Bronchial epithelial cell (primary cell): ENCODE data around the gene ACSL3. TPM values are rescaled to one million over a fixed set of nuclear protein-coding genes. Genes with fewer than 3 reads are reported as not detected.

Experiments
- DNase-seq: peaks from one replicate; pipeline ENCODE4 v3.0.0-alpha.2; 2010; ENCODE audit warnings: low read depth
- FAIRE-seq: peaks from 2 replicates; lab custom pipeline; 2011; peaks lifted over from hg19 to GRCh38; lab: Jason Lieb, UNC
- H3K27me3 ChIP-seq: 2 replicates; pipeline ENCODE4 v1.5.1; 2011; ENCODE audit warnings: low read length; ENCODE audit not compliant: control insufficient read depth, insufficient read depth
- H3K36me3 ChIP-seq: 2 replicates; pipeline ENCODE4 v1.5.1; 2011; ENCODE audit warnings: low read length; ENCODE audit not compliant: control insufficient read depth, insufficient read depth
- H3K4me3 ChIP-seq: 2 replicates; pipeline ENCODE4 v1.5.1; 2011; ENCODE audit warnings: mild to moderate bottlenecking, low read depth, low read length, control low read depth
- total RNA-seq: library from RNA; depleted of rRNA; stranded (reverse); fragments of >200 nt; gene quantifications from 2 replicates; pipeline ENCODE4 v1.2.1, GENCODE V29; 2014
- TF ChIP-seq, protein P1 (sequence below): IDR thresholded peaks from 2 replicates; pipeline ENCODE4 v1.5.1; 2011; ENCODE audit warnings: mild to moderate bottlenecking, moderate library complexity, low read length, control low read depth, inconsistent platforms; ENCODE audit not compliant: insufficient read depth, severe bottlenecking

Gene ACSL3
- total RNA-seq, 1 donor from 2014 or later = 269 TPM

DNA sequence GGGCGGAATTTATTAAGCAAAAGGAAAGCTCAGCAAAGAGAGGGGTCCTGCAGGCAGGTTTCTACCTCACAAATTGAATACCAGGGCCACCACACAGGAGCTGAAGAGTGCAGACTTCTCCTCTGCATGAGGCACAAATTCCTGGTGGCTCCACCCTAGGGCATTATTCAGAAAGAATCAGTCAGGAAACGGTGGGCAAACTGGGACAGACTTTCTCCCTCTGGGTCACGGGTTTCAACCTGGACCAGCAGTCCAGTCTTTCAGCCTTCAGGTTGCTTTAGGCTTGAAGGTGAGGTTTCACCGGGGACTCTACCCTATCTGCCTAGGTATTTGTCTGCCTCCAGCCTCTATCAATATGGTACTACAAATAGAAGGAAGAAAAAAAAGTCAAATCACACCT is 41.8 kb downstream of the ACSL3 start:
- Histone ChIP-seq H3K4me3 (no peak overlapping the region), H3K36me3 (peaks cover 1% of the 10 kb centered on the region), H3K27me3 (no peaks in the 10 kb centered on the region)
- DNase-seq (no peak), FAIRE-seq (no peak)
- TF ChIP-seq, protein P1, sequence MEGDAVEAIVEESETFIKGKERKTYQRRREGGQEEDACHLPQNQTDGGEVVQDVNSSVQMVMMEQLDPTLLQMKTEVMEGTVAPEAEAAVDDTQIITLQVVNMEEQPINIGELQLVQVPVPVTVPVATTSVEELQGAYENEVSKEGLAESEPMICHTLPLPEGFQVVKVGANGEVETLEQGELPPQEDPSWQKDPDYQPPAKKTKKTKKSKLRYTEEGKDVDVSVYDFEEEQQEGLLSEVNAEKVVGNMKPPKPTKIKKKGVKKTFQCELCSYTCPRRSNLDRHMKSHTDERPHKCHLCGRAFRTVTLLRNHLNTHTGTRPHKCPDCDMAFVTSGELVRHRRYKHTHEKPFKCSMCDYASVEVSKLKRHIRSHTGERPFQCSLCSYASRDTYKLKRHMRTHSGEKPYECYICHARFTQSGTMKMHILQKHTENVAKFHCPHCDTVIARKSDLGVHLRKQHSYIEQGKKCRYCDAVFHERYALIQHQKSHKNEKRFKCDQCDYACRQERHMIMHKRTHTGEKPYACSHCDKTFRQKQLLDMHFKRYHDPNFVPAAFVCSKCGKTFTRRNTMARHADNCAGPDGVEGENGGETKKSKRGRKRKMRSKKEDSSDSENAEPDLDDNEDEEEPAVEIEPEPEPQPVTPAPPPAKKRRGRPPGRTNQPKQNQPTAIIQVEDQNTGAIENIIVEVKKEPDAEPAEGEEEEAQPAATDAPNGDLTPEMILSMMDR = no peak

DNA sequence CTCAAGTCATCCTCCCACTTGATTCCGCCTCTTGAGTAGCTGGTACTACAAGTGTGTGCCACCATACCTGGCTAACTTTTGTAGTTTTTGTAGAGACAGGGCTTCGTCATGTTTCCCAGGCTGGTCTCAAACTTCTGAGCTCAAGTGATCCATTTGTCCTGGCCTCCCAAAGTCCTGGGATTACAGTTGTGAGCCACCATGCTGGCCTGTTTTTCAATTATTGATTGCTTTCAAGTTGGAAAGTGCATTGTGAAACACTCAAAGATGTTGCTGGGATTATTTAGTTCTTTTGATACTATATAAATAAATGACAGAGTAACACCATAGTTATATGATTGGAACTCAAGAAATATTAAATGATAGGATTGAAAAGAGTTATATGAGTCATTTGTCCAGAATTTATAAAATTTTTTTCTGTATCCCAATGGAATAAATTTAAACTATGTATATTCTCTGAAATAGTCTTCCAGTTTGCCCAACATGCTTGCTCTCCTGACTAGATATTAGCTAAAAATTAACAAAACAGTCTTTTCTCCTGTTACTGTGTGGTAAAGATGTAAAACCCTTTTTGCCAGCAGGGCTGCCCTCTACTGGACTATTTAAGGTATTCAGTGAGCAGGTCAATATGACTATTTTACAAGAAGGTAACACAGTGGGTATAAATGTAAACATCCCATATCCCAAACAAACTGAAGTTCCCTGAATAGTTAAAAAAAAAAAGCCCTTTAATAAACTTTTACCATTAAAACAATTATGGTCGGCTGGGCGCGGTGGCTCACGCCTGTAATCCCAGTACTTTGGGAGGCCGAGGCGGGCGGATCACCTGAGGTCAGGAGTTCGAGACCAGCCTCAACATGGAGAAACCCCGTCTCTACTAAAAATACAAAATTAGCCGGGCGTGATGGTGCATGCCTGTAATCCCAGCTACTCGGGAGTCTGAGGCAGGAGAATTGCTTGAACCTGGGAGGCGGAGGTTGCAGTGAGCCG is 42.7 kb downstream of the ACSL3 start:
- TF ChIP-seq, protein P1 = peak; percentile 49
- no peak overlapping the region for H3K4me3 ChIP-seq
- FAIRE-seq (no peak), DNase-seq (peak; percentile 61)
- peaks cover 2% of the 10 kb centered on the region for H3K36me3 ChIP-seq
- H3K27me3 ChIP-seq = no peaks in the 10 kb centered on the region

- DNase-seq = peak; percentile 30
- FAIRE-seq = no peak
Measured at GRCh38 chr2:222904557-222905258, 43.9 kb downstream of the ACSL3 start.

GRCh38 chr2:222907048-222907447 is 46.2 kb downstream of the ACSL3 start:
- H3K27me3 ChIP-seq = no peaks in the 10 kb centered on the region
- peaks cover 4% of the 10 kb centered on the region for H3K36me3 ChIP-seq
- TF ChIP-seq, protein P1 = no peak
- DNase-seq (no peak), FAIRE-seq (no peak)
- no peak overlapping the region for H3K4me3 ChIP-seq

More at GRCh38 chr2:222904557-222905258, 43.9 kb downstream of the ACSL3 start:
- Histone ChIP-seq H3K4me3 (no peak overlapping the region), H3K36me3 (peaks cover 2% of the 10 kb centered on the region), H3K27me3 (no peaks in the 10 kb centered on the region)
- TF ChIP-seq, protein P1 = no peak

DNA sequence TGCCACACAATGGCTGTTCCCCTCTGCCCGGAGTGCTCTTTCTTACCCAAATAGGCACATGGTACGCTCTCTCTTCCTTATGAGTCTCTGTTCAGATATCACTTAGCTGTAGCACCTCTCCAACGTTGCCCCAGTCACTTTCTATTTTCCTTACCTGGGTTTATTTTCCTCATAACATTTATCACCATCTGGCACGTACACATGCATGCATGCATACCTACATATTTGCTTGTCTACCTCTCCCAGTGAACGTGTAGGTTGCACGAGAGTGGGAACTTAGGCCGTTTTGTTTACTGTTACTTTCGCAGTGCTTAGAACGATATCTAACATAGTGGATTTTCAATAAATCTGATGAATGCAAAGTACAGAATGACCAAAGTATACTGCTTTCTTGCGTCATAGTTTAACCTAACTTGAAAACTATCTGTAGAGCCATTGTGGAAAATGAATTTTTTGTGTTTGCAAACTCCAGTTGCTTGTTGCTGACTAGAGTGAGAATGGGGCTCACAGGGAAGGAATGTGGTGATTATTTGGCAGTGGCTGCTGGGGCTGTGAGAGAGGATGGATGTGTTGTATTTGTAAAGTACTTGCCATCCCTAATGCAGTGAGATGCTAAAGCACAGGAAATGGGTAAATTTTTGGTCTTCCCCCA is 47.1 kb downstream of the ACSL3 start:
- H3K27me3 ChIP-seq = no peaks in the 10 kb centered on the region
- TF ChIP-seq, protein P1 = no peak
- no peak overlapping the region for H3K4me3 ChIP-seq
- peaks cover 4% of the 10 kb centered on the region for H3K36me3 ChIP-seq
- FAIRE-seq (no peak), DNase-seq (no peak)
